Omental fat pad (tissue), 4 donors: Measurements from ENCODE around the gene CMBL. TPM values are rescaled to one million over a fixed set of nuclear protein-coding genes. Genes with fewer than 3 reads are reported as not detected.
"Not testable (repeated sequence)": the region's sequence is repeated elsewhere in the genome, so short reads cannot be mapped to it uniquely, and the experiment has no call there.

Experiments used
- ATAC-seq: fragments of 150-250 bp; one replicate; pipeline ENCODE4 v1.9.1; 2016; ENCODE audit warnings: mild to moderate bottlenecking, moderate library complexity; ENCODE audit not compliant: low FRiP score
- DNase-seq: peaks from one replicate; pipeline ENCODE4 v3.0.0-alpha.2; 2019; ENCODE audit warnings: low spot score
- total RNA-seq, 4 donors: library from RNA; depleted of rRNA; stranded (reverse); fragments of >200 nt; gene quantifications; one replicate each; pipeline ENCODE4 v1.1.0, GENCODE V29; 2016
- TF ChIP-seq, protein P1 (sequence below), 3 donors: fragments of 450-650 bp; IDR thresholded peaks; one replicate each; pipeline ENCODE4 v1.5.1; 2016 to 2017; ENCODE audit warnings: antibody characterized with exemption in 3 of 3, mild to moderate bottlenecking in 3 of 3, moderate library complexity in 2 of 3

Gene CMBL
- total RNA-seq, 4 donors from 2014 or later: 7.1 to 16.7 (median 8.7) TPM

DNA sequence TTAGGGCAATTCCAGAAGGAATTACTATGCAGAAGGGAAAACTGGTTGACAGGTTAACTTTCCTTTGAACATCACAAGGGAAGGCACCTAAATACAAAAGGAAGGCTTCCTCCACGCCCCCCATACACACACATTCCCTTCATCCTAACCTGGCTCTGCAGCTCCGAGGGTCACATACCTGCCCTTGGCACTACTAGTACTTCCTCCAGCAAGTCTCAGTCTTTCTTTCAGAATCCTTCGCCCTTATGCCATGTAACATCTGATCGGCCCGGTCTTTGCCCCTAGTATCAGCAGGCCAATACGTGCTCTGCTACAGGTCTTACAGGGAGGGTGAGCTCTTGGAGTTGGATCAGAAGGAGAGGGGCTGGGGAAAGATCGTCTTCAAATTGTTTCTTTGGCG lies 44.2 kb upstream of the CMBL start:
- no peak for DNase-seq
- TF ChIP-seq, protein P1, sequence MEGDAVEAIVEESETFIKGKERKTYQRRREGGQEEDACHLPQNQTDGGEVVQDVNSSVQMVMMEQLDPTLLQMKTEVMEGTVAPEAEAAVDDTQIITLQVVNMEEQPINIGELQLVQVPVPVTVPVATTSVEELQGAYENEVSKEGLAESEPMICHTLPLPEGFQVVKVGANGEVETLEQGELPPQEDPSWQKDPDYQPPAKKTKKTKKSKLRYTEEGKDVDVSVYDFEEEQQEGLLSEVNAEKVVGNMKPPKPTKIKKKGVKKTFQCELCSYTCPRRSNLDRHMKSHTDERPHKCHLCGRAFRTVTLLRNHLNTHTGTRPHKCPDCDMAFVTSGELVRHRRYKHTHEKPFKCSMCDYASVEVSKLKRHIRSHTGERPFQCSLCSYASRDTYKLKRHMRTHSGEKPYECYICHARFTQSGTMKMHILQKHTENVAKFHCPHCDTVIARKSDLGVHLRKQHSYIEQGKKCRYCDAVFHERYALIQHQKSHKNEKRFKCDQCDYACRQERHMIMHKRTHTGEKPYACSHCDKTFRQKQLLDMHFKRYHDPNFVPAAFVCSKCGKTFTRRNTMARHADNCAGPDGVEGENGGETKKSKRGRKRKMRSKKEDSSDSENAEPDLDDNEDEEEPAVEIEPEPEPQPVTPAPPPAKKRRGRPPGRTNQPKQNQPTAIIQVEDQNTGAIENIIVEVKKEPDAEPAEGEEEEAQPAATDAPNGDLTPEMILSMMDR (IDR thresholded peaks at IDR 0.05): no peak
- no peak for ATAC-seq

DNA sequence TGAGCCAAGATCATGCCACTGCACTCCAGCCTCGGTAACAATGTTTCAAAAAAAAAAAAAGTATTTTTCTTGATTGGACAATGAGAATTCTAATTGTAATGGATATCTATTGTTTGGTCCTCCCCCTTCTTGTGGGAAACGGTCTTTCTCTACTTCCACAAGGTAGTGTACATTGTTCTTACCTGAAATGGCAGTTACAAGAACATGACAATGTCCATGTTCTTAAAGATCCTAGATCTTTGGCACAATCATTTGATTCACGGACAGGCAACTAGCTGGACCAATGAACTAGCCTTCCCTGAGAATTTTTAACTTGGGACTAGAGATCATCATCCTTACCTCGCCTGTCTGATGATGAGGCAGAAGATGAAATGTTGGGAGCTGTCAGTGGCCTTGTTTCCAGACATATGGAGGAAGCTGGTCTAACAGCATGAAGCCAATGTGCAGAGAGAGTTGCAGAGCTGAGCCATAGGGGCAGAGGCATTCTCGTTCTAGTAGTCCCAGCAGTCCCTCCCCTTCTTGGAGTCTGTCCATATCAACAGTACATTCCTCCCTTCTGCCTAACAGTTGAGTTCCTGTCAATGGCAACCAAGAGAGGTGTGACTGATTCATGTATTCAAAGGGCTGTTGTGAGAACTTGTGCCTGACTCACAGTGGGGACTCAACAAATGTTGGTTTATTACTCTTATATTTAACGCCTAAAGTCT lies 43.6 kb upstream of the CMBL start:
- TF ChIP-seq, protein P1 (IDR thresholded peaks at IDR 0.05): no peak
- ATAC-seq (no peak), DNase-seq (no peak)

DNA sequence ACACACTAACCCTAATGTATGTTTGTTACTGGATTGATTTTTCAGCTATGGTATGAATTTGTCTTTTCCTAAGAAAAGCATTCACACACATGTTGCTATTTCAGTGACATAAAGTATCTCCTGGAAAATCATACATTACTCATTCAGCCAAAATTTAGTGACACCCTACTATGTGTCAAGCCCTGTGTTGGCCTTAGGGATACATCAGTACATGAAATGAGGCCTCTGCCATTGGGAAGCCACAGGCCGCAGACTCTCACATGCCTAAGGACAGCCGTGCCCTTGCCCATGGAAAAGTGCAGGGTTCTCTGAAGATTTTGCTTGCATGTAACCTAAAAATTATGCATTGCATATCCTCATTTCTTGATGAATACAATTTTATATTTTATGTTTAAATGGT lies 40.6 kb upstream of the CMBL start:
- ATAC-seq (no peak), DNase-seq (no peak)
- TF ChIP-seq, protein P1 (IDR thresholded peaks at IDR 0.05): no peak

DNA sequence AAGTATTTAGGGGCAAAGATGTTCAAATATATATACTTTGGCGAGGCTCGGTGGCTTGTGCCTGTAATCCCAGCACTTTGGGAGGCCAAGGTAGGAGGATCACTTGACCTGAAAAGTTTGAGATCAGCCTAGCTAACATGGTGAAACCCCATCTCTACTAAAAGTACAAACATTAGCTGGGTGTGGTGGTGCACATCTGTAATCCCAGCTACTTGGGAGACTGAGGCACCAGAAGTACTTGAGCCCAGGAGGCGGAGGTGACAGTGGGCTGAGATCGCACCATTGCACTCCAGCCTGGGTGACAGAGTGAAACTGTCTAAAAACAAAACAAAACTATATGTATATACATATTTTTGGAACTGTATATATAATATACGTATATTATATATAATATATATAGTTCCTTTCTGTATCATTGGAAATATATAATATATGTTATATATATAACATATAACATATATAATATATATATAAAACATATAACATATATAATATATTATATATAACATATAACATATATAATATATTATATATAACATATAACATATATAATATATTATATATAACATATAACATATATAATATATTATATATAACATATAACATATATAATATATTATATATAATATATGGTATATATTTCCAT lies 36.9 kb upstream of the CMBL start:
- DNase-seq, ATAC-seq: not testable (repeated sequence)

DNA sequence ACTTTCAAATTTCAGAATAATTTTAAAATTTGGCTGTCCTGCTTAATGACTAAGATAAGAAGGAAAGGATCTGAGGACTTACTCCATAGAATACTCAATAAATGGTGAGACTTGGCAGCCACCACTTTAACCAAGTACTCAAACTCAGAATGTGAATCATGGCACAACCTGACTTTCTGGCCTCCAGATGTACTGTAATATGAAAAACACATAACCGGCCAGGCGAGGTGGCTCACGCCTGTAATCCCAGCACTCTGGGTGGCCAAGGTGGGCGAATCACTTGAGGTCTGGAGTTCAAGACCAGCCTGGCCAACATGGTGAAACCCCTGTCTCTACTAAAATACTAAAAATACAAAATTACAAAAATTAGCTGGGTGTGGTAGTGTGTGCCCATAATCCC lies 35.8 kb upstream of the CMBL start:
- ATAC-seq (peak; percentile 70), DNase-seq (no peak)
- TF ChIP-seq, protein P1 (IDR thresholded peaks at IDR 0.05): no peak

DNA sequence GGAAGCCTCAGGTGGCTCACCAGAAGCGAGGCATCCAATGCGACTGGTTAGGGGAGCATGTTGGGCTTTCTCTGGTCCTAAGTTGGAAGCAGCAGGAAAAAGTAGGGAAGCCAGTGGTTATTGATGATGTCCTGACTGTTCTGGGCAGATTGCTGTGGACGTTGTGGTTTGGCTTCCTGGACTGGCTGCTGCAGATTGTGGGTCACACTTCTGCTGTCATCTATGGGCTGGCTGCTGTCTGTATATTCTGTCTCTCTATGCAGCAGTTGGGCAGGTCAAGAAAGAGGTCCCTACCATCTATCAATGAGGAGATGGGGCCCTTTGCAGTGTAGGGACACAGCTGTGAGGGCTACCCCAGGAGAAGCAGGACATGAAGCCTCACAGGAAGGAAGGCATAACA lies 32.3 kb upstream of the CMBL start:
- TF ChIP-seq, protein P1 (IDR thresholded peaks at IDR 0.05): no peak
- no peak for ATAC-seq
- no peak for DNase-seq

DNA sequence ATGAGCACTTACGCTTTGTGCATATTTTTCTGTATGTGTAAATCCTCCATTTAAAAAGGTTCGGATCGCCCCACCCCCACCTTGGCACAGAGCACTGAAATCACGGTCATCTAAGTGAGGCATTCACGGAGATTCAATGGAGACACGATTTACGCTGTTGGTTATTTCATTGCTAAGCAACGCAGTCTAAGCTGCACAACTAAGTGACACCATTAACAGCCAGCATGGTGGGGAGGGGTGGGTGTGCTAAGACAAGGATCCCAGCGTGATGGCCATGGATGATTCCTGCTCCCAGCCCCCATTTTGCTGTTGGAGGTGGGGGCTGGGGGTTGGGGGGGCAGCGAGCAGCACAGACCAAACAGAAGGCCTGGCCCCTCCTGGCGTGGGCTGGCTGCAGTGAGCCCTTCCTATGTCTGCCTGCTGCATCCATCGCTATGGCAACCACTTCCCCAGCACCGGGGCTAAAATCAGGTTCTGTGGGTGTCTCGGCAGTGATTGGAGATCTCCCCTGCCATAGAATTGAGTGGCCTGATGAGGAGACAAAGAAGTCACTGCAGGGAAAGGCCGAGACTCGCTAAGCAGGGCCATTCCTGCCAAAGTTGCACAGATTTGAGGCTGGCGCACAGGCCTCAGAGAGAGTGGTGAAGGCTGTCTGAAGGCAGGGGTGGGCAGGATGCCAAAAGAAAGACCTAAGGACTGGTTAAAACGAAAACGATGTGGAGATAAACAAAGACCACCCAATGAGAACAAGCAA lies 31.5 kb upstream of the CMBL start:
- ATAC-seq (no peak), DNase-seq (no peak)
- TF ChIP-seq, protein P1 (IDR thresholded peaks at IDR 0.05): no peak
